Measurements from ENCODE around the gene RGPD8.

The RGPD8 gene

DNA sequence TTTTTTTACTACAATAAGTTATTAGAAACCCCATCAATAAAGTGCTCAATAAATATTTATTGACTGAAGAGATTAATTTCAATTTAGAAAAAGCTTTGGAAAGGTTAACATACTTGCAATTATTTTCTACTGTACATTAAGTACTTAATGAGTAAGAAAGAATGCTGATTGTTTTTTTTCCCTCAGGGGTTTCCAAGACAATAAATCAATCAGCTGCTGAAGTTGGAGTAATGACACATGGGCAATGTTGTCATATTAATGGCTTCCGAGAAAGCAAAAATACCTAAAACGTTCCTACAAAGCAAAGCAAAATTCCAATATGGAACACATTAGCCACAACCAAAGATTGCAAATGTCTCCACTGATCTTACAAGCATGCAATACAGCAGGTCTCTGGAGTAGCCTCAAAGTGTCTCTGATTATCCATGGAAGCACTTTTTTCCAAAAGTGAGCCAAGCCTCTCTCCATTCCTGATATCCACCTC lies 91.3 kb downstream of the RGPD8 start:
- FAIRE-seq: no peak
- TF ChIP-seq, protein P1, sequence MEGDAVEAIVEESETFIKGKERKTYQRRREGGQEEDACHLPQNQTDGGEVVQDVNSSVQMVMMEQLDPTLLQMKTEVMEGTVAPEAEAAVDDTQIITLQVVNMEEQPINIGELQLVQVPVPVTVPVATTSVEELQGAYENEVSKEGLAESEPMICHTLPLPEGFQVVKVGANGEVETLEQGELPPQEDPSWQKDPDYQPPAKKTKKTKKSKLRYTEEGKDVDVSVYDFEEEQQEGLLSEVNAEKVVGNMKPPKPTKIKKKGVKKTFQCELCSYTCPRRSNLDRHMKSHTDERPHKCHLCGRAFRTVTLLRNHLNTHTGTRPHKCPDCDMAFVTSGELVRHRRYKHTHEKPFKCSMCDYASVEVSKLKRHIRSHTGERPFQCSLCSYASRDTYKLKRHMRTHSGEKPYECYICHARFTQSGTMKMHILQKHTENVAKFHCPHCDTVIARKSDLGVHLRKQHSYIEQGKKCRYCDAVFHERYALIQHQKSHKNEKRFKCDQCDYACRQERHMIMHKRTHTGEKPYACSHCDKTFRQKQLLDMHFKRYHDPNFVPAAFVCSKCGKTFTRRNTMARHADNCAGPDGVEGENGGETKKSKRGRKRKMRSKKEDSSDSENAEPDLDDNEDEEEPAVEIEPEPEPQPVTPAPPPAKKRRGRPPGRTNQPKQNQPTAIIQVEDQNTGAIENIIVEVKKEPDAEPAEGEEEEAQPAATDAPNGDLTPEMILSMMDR (IDR thresholded peaks at IDR 0.05; ENCODE audit: insufficient read depth, missing control alignments): no peak
- no peak for DNase-seq (ENCODE audit: insufficient read length, low spot score)

DNA sequence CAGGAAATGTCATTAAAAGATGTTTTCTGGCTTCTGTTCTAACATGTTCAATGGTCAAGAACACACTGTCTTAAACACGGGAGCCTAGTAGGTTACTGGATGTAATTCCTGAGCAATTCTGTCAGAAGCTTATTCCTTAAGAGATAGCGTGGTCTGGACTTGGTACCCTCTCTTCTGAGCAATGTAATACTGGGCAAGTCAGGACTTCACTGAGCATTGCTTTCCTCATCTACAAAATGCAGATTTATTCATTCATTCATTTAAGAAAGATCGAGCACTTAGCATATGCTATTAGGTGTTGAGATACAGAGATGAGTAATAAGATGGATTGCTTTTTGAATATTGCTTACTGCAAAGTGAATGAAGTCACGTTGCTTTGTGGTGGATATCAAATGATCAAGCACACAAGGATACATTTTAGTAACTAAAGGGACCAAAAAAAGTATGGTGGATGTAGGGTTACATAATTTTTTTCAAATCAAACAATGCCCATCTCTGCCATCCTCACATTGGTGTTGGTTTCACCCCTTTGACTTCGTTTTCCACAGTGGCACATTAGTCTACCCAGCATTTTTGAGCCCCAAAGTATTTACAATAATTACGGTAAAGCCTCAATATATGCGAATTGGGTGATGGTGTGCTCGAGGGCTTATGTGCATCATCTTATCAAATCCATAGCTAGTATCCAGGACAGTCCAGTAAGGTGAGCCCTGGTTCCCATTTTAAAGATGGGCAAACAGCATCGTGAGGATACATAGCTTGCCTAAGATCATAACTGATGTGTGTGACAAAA lies 92.8 kb downstream of the RGPD8 start:
- FAIRE-seq: no peak
- DNase-seq (ENCODE audit: insufficient read length, low spot score): no peak
- TF ChIP-seq, protein P1 (IDR thresholded peaks at IDR 0.05; ENCODE audit: insufficient read depth, missing control alignments): no peak

DNA sequence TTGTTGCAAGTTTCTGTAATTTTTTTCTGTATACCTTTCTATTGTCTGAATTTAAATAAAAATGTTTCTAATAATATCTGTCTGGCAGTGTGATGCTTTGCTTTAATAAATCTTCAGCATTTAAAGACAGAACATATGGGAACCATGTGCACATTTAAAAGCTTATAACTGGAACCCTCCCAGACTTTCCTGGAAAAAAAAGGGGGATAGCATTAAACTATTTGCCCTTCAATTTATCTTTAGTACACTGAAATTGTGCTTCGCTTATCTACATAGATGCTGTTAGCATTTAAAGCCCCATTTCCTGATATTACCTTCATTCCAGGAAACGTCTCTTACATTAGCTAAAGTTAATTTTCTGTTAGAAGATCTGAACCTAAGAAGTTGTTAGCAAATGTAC lies 93.5 kb downstream of the RGPD8 start:
- TF ChIP-seq, protein P1 (IDR thresholded peaks at IDR 0.05; ENCODE audit: insufficient read depth, missing control alignments): no peak
- no peak for FAIRE-seq
- DNase-seq (ENCODE audit: insufficient read length, low spot score): no peak

DNA sequence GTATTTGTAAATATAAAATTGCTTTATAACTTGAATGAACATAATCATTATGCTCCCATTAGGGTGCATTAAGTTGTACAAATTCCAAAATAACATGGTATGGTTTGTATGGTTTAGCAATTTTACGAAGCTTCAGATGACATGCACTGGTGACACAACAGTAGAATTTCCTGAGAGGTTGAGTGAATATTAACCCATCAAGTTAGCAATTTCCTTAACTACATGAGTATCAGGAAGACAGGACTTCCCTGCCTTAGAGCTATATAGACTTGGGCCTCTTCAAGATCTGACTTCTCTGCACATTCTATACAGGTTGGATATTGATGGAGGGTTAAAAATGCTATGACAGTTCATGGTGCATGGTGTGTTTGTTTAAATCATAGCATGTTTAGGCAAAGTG lies 97.8 kb downstream of the RGPD8 start:
- FAIRE-seq (no peak), DNase-seq (ENCODE audit: insufficient read length, low spot score) (no peak)
- TF ChIP-seq, protein P1 (IDR thresholded peaks at IDR 0.05; ENCODE audit: insufficient read depth, missing control alignments): no peak

DNA sequence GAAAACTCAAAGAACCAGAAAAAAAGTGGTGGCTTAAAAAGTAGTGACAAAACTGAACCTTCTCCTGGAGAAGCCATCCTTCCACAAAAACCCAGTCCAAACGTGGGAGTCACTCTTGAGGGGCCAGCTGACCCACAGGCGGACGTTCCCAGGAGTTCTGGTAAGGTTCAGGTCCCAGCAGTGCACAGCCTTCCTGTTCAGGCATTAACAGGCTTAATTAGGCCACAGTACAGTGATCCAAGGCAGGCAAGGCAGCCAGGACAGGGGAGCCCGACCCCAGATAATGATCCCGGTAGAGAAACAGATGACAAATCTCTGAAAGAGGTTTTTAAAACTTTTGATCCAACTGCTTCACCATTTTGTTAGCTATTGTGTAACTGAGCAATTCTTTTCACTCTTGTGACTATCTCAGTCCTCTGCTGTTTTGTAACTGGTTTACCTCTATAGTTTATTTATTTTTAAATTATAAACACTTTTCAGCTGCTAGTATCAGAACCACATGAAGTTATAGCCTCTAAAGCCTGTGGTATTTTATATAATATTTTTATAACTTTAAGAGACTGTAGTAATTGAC lies 101.2 kb downstream of the RGPD8 start:
- TF ChIP-seq, protein P1 (IDR thresholded peaks at IDR 0.05; ENCODE audit: insufficient read depth, missing control alignments): no peak
- DNase-seq (ENCODE audit: insufficient read length, low spot score): no peak
- FAIRE-seq: no peak

DNA sequence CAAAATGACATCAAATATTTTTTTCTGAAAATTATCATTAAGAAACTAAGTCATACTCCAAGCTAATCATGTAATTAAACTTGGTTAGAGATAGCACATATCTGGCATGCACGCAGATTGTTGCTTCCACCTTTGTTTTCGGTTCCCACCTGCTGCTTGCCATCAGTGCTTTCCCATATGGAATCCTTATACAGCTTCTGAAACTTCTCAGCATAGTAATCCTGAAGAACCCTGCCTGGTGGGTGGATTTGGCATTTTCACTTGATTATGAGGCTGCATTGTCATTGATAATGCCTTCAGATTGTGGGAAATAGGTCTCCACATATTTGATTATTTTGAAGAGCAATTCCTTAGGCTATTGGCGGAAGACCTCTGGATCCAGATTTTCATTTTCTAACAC lies 110.5 kb downstream of the RGPD8 start:
- DNase-seq (ENCODE audit: insufficient read length, low spot score) (no peak), FAIRE-seq (no peak)

More for the DNA sequence above, 110.5 kb downstream of the RGPD8 start:
- TF ChIP-seq, protein P1 (IDR thresholded peaks at IDR 0.05; ENCODE audit: insufficient read depth, missing control alignments): no peak

Measured in D721Med (cell line).